C4-2B (cell line): ENCODE results near the gene WWC1.
"Not testable (repeated sequence)": the region's sequence is repeated elsewhere in the genome, so short reads cannot be mapped to it uniquely, and the experiment has no call there.

Experiments used
- H3K27ac ChIP-seq: fragments of 450-650 bp; 2 replicates; pipeline ENCODE4 v1.5.1; 2017
- CTCF ChIP-seq: fragments of 450-650 bp; conservative IDR thresholded peaks from 2 replicates; pipeline ENCODE4 v1.5.1; 2017; ENCODE audit warnings: mild to moderate bottlenecking
- ZFX ChIP-seq: fragments of 450-650 bp; IDR thresholded peaks from 2 replicates; pipeline ENCODE4 v1.6.1; 2017

The WWC1 gene

GRCh38 chr5:168304349-168304748 lies 12.9 kb downstream of the WWC1 start:
- TF ChIP-seq ZFX, result no peak
- no peak for TF ChIP-seq CTCF
- no peak overlapping the region for H3K27ac ChIP-seq

- H3K27ac ChIP-seq, result no peak overlapping the region
- TF ChIP-seq CTCF, result no peak
- TF ChIP-seq ZFX, result no peak
Measured at GRCh38 chr5:168305281-168305680, 13.8 kb downstream of the WWC1 start.

- H3K27ac ChIP-seq, result no peak overlapping the region
Measured at GRCh38 chr5:168307022-168307421, 15.6 kb downstream of the WWC1 start.

GRCh38 chr5:168307925-168308584 lies 16.6 kb downstream of the WWC1 start:
- TF ChIP-seq CTCF (no peak), ZFX (no peak)
- no peak overlapping the region for H3K27ac ChIP-seq

More at GRCh38 chr5:168307022-168307421, 15.6 kb downstream of the WWC1 start:
- TF ChIP-seq CTCF (no peak), ZFX (no peak)

- H3K27ac ChIP-seq, result no peak overlapping the region
Measured at GRCh38 chr5:168308976-168309598, 17.6 kb downstream of the WWC1 start.

GRCh38 chr5:168310541-168310940 lies 19.1 kb downstream of the WWC1 start:
- H3K27ac ChIP-seq, result not testable (repeated sequence)

More at GRCh38 chr5:168308976-168309598, 17.6 kb downstream of the WWC1 start:
- TF ChIP-seq CTCF (no peak), ZFX (no peak)

- H3K27ac ChIP-seq, result no peak overlapping the region
Measured at GRCh38 chr5:168311061-168311566, 19.7 kb downstream of the WWC1 start.

GRCh38 chr5:168312606-168313295 lies 21.3 kb downstream of the WWC1 start:
- TF ChIP-seq ZFX (no peak), CTCF (no peak)
- no peak overlapping the region for H3K27ac ChIP-seq

More at GRCh38 chr5:168311061-168311566, 19.7 kb downstream of the WWC1 start:
- no peak for TF ChIP-seq ZFX
